Endothelial cell of umbilical vein (primary cell): ENCODE results near the gene VWC2. TPM values are rescaled to one million over a fixed set of nuclear protein-coding genes. Genes with fewer than 3 reads are reported as not detected.

ENCODE experiments used
- BruUV-seq: library from RNA; stranded (reverse); fragments of 400-500 nt; replicated peaks from 2 replicates; lab custom pipeline; 2021; lab: Mats Ljungman, UMichigan
- CTCF ChIA-PET: fragments of 300-600, 350-600 bp; sonication (Branson Sonifier 250); formaldehyde crosslinking; loops from one replicate; lab custom pipeline; 2021; ENCODE audit warnings: antibody characterized with exemption, inconsistent platforms; lab: Charles Lee
- POLR2A ChIA-PET: fragments of 300-600, 350-600 bp; sonication (Branson Sonifier 250); formaldehyde crosslinking; loops from one replicate; lab custom pipeline; 2021; ENCODE audit warnings: antibody characterized with exemption, inconsistent platforms; lab: Charles Lee
- DNase-seq: peaks from one replicate; pipeline ENCODE4 v3.0.0-alpha.2; 2011; ENCODE audit warnings: low read depth, low spot score
- FAIRE-seq: peaks from 2 replicates; lab custom pipeline; 2011; peaks lifted over from hg19 to GRCh38; lab: Jason Lieb, UNC
- H2AFZ ChIP-seq: 2 replicates; pipeline ENCODE4 v1.6.0; 2012; ENCODE audit warnings: low read depth, low read length, control low read depth, inconsistent platforms
- H3K27ac ChIP-seq: 2 replicates; pipeline ENCODE4 v1.5.1; 2011; ENCODE audit warnings: low read depth, mild to moderate bottlenecking, control low read depth, low read length, moderate library complexity; ENCODE audit not compliant: insufficient read depth
- H3K27me3 ChIP-seq, 2 experiments: 2 replicates each; pipeline versions ENCODE4 v1.6.0 to v1.6.1; 2011; ENCODE audit warnings: low read length in 2 of 2, mixed read lengths in 1 of 2; ENCODE audit not compliant: control insufficient read depth in 2 of 2, insufficient read depth in 2 of 2
- H3K36me3 ChIP-seq, 2 experiments: 2 replicates in 1 of 2; 3 replicates in 1 of 2; pipeline ENCODE4 v1.5.1; 2011; ENCODE audit warnings: low read length in 2 of 2, mild to moderate bottlenecking in 1 of 2, moderate library complexity in 1 of 2; ENCODE audit not compliant: control insufficient read depth in 2 of 2, insufficient read depth in 2 of 2; ENCODE audit errors: extremely low read depth in 1 of 2
- H3K4me1 ChIP-seq: 3 replicates; pipeline ENCODE4 v1.5.1; 2011; ENCODE audit warnings: mild to moderate bottlenecking, low read length; ENCODE audit not compliant: control insufficient read depth, insufficient read depth; ENCODE audit errors: extremely low read depth
- H3K4me2 ChIP-seq: 2 replicates; pipeline ENCODE4 v1.6.1; 2011; ENCODE audit warnings: low read length, control low read depth, mixed read lengths; ENCODE audit not compliant: insufficient read depth
- H3K4me3 ChIP-seq, 3 experiments: fragments of 200-600 bp in 1 of 3; sonication (generic), shearing (Covaris generic) in 1 of 3; replicated peaks in 1 of 3; 2 replicates each; pipeline ENCODE4 v1.5.1; 2011 to 2016; ENCODE audit warnings: control low read depth in 3 of 3, low read length in 3 of 3, mild to moderate bottlenecking in 2 of 3, inconsistent platforms in 1 of 3, low read depth in 1 of 3, moderate library complexity in 1 of 3; ENCODE audit not compliant: insufficient read depth in 1 of 3
- H3K79me2 ChIP-seq: 2 replicates; pipeline ENCODE4 v1.6.0; 2012; ENCODE audit warnings: low read length, inconsistent platforms; ENCODE audit not compliant: control insufficient read depth, insufficient read depth
- H3K9ac ChIP-seq: replicated peaks from 2 replicates; pipeline ENCODE3; 2011; ENCODE audit warnings: low read length, control low read depth; ENCODE audit not compliant: insufficient read depth; ENCODE audit errors: extremely low read depth
- H3K9me1 ChIP-seq: replicated peaks from 3 replicates; pipeline ENCODE4 v1.6.0; 2011; ENCODE audit warnings: mild to moderate bottlenecking, low read length; ENCODE audit not compliant: control insufficient read depth, insufficient read depth; ENCODE audit errors: extremely low read depth
- H3K9me3 ChIP-seq: replicated peaks from 2 replicates; pipeline ENCODE4 v1.5.1; 2012; ENCODE audit warnings: low read length, inconsistent platforms; ENCODE audit not compliant: control insufficient read depth, insufficient read depth
- H4K20me1 ChIP-seq: replicated peaks from 2 replicates; pipeline ENCODE3; 2011; ENCODE audit warnings: mild to moderate bottlenecking, low read length; ENCODE audit not compliant: control insufficient read depth, insufficient read depth; ENCODE audit errors: extremely low read depth
- EZH2 ChIP-seq: IDR thresholded peaks from 2 replicates; pipeline ENCODE4 v1.6.1; 2012; ENCODE audit warnings: borderline replicate concordance, low read depth, mild to moderate bottlenecking, moderate library complexity, low read length, inconsistent platforms; ENCODE audit not compliant: severe bottlenecking
- FOS ChIP-seq: IDR thresholded peaks from 2 replicates; pipeline ENCODE4 v1.6.1; 2011; ENCODE audit warnings: mild to moderate bottlenecking, low read length, moderate library complexity, borderline replicate concordance; ENCODE audit not compliant: insufficient read depth
- GATA2 ChIP-seq: IDR thresholded peaks from 2 replicates; pipeline ENCODE4 v1.7.0; 2011; ENCODE audit warnings: low read depth, mild to moderate bottlenecking, moderate library complexity, mixed read lengths, low read length; ENCODE audit not compliant: insufficient read length, insufficient read depth
- JUN ChIP-seq: IDR thresholded peaks from 2 replicates; pipeline ENCODE4 v1.6.1; 2011; ENCODE audit warnings: borderline replicate concordance, low read depth; ENCODE audit not compliant: insufficient read length, insufficient read depth
- MYC ChIP-seq: IDR thresholded peaks from one replicate; pipeline ENCODE4 v1.6.1; 2011; ENCODE audit warnings: mild to moderate bottlenecking, low read depth, low read length
- POLR2AphosphoS5 ChIP-seq: IDR thresholded peaks from 2 replicates; pipeline ENCODE4 v1.6.1; 2012; ENCODE audit warnings: low read depth, mild to moderate bottlenecking, control low read depth, low read length, moderate library complexity; ENCODE audit not compliant: insufficient read depth
- dilution Hi-C: fragments of 300-500 bp; cut with MboI; formaldehyde crosslinking; loops from one replicate; pipeline ENCODE4 v1.15.0; 2019; ENCODE audit warnings: low sequenced_read_pairs; ENCODE audit not compliant: extremely low pct_ligation_motif_present
- intact Hi-C: fragments of 100-400 bp; cut with micrococcal nuclease; formaldehyde crosslinking; loops from one replicate; pipeline ENCODE4 v1.10.0; 2022
- polyA plus RNA-seq, 4 experiments: library from polyadenylated mRNA; depleted of rRNA in 3 of 4; stranded (reverse) in 3 of 4; unstranded in 1 of 4; fragments of >200 nt; gene quantifications; 2 replicates each; pipeline versions ENCODE4 v1.2.1 to v1.2.3, GENCODE V29; 2011 to 2012; ENCODE audit warnings: missing spikeins in 1 of 4
- total RNA-seq: library from RNA; stranded (reverse); gene quantifications from 2 replicates; pipeline ENCODE4 v1.2.3, GENCODE V29; 2021
- TF ChIP-seq, protein P1 (sequence below): IDR thresholded peaks from 2 replicates; pipeline ENCODE4 v1.6.1; 2011; ENCODE audit not compliant: insufficient read depth, insufficient read length
- TF ChIP-seq, protein P2 (sequence below), 2 donors: IDR thresholded peaks; 1 replicate in 1 of 2; 2 replicates in 1 of 2; pipeline ENCODE4 v1.5.1; 2011; ENCODE audit warnings: low read length in 2 of 2, mild to moderate bottlenecking in 2 of 2, moderate library complexity in 2 of 2, control low read depth in 1 of 2, inconsistent platforms in 1 of 2, low read depth in 1 of 2; ENCODE audit not compliant: insufficient read depth in 1 of 2; ENCODE audit errors: extremely low read depth in 1 of 2

The VWC2 gene
- total and polyA plus RNA-seq, 2 donors (not counting 3 experiments of a cell fraction or from before 2014, with no cell fraction given): not detected

DNA sequence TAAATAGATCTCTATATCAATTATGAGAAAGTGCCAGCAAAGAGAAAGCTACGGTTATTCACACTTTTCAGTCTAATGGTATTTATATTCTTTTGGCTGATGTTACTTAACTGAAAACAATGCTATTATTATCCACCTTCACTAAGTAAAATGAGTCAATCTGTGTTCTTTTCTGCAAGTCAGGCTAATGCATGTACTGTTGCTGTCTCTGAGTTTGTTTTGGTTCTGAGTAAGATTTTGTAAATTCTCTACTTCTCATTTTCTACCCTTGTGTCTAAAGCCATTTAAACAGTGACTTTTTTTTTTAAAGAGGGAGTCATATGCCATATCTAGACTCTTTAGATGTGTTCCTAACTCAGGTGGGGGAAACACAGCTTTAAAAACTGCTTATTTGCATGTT, 7.5 kb downstream of the VWC2 start:
- FAIRE-seq: no peak

DNA sequence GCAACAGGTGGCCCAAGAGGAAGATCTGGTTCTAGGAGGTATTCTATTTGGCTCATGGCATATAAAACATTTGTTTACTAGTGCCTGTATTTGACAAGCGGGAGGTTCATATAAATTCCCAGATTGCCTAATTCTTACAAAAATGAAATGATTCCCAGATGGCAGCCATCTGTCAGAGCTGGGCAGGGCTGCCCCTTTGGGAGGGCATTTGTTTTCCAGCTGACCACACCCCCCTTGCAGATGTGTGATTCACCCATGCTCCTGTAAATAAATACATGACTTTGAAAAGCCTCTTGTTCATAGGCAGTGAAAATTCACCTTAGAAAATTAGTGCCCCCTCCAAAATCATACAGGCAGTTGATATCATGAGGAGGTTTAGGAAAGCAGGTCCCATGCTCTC, 8.6 kb downstream of the VWC2 start:
- POLR2A ChIA-PET: no interaction called here
- CTCF ChIA-PET: no interaction called here
- no peaks in the 10 kb centered on the region for H3K9me1 ChIP-seq
- no peak overlapping the region for H3K4me2 ChIP-seq
- DNase-seq: no peak
- TF ChIP-seq, protein P1, sequence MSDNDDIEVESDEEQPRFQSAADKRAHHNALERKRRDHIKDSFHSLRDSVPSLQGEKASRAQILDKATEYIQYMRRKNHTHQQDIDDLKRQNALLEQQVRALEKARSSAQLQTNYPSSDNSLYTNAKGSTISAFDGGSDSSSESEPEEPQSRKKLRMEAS: no peak
- TF ChIP-seq GATA2 (no peak), JUN (no peak), FOS (no peak), POLR2AphosphoS5 (no peak), EZH2 (no peak)
- TF ChIP-seq, protein P2, sequence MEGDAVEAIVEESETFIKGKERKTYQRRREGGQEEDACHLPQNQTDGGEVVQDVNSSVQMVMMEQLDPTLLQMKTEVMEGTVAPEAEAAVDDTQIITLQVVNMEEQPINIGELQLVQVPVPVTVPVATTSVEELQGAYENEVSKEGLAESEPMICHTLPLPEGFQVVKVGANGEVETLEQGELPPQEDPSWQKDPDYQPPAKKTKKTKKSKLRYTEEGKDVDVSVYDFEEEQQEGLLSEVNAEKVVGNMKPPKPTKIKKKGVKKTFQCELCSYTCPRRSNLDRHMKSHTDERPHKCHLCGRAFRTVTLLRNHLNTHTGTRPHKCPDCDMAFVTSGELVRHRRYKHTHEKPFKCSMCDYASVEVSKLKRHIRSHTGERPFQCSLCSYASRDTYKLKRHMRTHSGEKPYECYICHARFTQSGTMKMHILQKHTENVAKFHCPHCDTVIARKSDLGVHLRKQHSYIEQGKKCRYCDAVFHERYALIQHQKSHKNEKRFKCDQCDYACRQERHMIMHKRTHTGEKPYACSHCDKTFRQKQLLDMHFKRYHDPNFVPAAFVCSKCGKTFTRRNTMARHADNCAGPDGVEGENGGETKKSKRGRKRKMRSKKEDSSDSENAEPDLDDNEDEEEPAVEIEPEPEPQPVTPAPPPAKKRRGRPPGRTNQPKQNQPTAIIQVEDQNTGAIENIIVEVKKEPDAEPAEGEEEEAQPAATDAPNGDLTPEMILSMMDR (IDR thresholded peaks at IDR 0.05; ENCODE audit: extremely low read depth in 1 of 2, insufficient read depth in 1 of 2, low read depth in 1 of 2, low read length in 2 of 2): no peak
- H2AFZ ChIP-seq: no peak overlapping the region
- H4K20me1 ChIP-seq: no peaks in the 10 kb centered on the region
- dilution Hi-C loops (no loop called here), intact Hi-C loops (no loop called here)
- H3K27ac ChIP-seq: no peak overlapping the region
- BruUV-seq: no TSS peak
- no peaks in the 10 kb centered on the region for H3K79me2 ChIP-seq
- no peak overlapping the region for H3K9ac ChIP-seq
- FAIRE-seq: no peak
- no peaks in the 10 kb centered on the region for H3K9me3 ChIP-seq
- H3K27me3 ChIP-seq: no peaks in the 10 kb centered on the region
- no peaks in the 10 kb centered on the region for H3K36me3 ChIP-seq
- H3K4me1 ChIP-seq: no peaks in the 10 kb centered on the region
- H3K4me3 ChIP-seq: no peak overlapping the region

More for the DNA sequence above, 7.5 kb downstream of the VWC2 start:
- dilution Hi-C loops: no loop called here
- TF ChIP-seq GATA2 (no peak), MYC (no peak), POLR2AphosphoS5 (no peak), FOS (no peak), JUN (no peak)
- TF ChIP-seq, protein P1: no peak
- POLR2A ChIA-PET: no interaction called here
- H3K27me3 ChIP-seq: peaks cover 2 to 4% of the 10 kb centered on the region in 2 experiments
- H3K4me3 ChIP-seq: no peak overlapping the region
- H3K36me3 ChIP-seq: no peaks in the 10 kb centered on the region
- intact Hi-C loops: no loop called here
- no peaks in the 10 kb centered on the region for H3K4me1 ChIP-seq
- no peaks in the 10 kb centered on the region for H3K9me1 ChIP-seq
- no peak overlapping the region for H3K9ac ChIP-seq
- no peaks in the 10 kb centered on the region for H3K9me3 ChIP-seq
- DNase-seq: no peak
- H2AFZ ChIP-seq: no peak overlapping the region
- H3K4me2 ChIP-seq: no peak overlapping the region
- H4K20me1 ChIP-seq: no peaks in the 10 kb centered on the region
- CTCF ChIA-PET: no interaction called here
- BruUV-seq: no TSS peak
- H3K79me2 ChIP-seq: no peaks in the 10 kb centered on the region
- no peak overlapping the region for H3K27ac ChIP-seq
